HG02885 (cell line): ENCODE measurements around the gene TRPC4AP.

ENCODE experiments used
- ATAC-seq: cut with Tn5 transposase; IDR thresholded peaks from one replicate; pipeline ENCODE4 v1.9.1; 2021; ENCODE audit warnings: mild to moderate bottlenecking; ENCODE audit not compliant: unreplicated experiment, poor library complexity

The TRPC4AP gene

GRCh38 chr20:34974246-34974645 is 118.4 kb downstream of the TRPC4AP start:
- no peak for ATAC-seq

DNA sequence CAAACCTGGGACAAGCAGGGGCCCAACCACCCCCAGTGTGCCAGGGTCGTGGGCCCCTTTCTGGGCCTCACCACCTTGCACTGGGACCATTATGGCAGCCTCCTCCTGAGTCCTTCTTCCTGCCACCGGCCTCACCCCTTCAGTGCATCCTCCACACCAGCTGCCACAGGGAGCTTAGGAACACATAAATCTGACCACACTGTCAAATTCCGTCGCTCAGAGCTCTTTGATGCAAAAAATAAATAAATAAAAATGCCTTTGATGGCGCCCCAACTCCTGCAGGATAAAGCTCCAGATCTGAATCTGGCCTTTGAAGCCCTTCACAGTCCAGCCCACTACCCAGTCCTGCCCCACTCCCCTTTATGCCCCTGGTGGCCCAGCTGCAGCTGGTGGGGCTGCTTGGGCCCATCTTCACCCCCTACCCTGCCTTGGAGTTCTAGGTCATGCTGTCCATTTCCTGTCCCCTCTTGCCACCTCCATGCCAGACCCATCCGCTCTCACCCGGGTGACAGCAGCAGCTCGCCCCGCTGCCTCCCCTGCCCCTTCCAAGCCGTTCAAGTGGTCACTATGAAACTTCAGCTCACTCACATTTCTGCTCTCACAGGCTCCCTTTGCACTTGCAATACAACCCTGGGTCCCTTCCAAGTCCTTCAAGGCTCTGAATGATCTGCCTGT is 120.9 kb downstream of the TRPC4AP start:
- ATAC-seq, result no peak

DNA sequence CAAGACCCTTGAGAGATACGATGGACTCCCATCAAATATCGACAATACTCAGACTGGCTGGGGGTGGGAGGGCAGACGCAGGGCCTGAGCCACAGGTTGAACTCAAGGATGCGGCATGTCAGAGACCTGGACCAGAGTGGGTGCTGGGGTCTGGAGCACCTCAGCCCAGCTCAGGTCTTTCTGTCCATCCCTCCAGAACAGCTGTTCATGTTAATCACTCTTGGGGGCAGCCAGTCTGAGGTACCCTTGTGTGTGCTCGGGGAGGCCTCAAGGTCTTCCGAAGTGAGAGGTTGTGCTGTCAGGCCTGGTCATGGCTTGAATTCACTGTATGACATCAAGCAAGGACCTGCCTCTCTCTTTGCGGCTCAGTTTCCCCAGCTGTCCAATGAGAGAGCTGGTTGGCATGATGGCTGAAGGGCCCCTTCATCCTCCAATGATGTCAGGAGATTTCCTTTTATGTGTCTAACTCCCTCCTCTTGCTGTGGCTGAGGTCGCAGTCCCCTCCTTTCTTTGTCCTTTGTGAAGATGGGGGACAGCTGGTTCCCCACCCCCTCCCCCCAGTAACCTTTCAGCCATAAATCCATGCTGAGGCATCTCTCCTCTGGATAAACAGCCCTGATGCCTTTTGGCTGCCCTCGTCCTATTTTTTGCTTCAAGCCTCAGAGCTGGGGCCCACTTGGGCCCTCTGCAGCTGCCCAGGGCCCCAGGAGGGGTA is 121.6 kb downstream of the TRPC4AP start:
- ATAC-seq, result no peak

- no peak for ATAC-seq
Observed at GRCh38 chr20:34970193-34970840, 122.3 kb downstream of the TRPC4AP start.

DNA sequence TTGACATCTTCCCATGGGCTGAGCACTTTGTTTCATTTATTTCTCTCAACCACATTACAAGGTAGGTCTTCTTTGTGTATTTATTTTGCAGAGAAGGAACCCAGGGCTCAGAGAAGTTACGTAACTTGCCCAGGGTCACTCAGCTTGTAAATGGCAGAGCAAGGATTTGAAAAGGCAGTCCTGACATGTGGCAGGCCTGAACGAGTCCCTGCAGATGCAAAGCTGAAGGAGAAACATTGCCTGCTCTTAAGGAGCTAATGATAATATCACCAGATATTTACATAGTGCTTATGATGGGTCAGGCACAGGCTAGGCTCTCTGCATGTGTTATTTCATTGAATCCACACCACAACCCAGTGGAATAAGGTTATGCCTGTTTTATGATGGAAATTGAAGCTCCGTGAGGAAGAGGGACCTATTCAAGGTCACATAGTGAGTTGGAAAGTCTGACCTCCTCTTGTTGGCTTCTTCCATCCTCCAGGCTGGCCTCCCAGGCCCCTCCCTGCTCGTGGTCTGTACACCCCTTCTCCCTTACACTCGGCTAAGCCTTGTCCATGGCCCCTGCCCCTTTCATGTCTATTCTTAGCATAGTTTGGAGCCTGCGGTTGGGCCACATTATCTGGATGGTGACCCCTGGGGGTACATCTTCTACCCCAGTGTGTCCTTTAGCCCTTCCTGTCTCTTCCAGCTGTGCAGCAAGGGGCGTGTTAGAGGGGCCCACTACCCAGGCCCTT is 124.4 kb downstream of the TRPC4AP start:
- ATAC-seq, result no peak

- ATAC-seq, result no peak
Observed at GRCh38 chr20:34967421-34967820, 125.2 kb downstream of the TRPC4AP start.

DNA sequence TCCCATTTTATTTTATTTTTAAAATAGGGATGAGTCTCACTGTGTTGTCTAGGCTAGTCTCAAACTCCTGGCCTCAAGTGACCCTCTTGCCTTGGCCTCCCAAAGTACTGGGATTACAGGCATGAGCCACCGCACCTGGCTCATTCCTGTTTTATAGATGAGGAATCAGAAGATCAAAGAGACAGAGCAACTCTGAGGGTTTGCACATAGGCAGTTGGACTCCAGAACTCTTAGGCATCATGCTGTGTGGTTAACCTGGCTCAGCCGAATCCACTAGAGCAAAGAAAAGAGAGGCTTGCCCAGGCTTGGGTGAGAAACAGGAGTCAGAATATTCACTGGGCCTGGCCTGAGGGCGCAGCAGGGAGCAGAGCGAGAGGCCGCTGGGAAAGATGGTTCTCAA is 127.6 kb downstream of the TRPC4AP start:
- ATAC-seq, result no peak

DNA sequence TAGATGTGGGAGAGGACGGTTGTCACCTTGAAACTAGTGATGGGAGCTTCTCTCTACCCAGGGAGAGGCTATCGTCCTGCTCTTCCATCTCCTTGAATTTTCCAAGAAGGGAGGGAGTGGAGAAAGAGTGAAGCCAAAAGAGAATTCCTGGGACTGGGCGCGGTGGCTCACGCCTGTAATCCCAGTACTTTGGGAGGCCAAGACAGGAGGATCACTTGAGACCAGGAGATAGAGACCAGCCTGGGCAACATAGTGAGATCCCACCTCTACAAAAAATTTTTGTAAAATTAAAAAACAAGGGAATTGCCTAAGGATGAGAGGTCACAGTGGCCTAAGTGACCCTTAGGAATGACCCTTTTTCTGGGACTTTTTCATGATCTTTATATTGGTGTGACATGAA is 128.1 kb downstream of the TRPC4AP start:
- no peak for ATAC-seq

DNA sequence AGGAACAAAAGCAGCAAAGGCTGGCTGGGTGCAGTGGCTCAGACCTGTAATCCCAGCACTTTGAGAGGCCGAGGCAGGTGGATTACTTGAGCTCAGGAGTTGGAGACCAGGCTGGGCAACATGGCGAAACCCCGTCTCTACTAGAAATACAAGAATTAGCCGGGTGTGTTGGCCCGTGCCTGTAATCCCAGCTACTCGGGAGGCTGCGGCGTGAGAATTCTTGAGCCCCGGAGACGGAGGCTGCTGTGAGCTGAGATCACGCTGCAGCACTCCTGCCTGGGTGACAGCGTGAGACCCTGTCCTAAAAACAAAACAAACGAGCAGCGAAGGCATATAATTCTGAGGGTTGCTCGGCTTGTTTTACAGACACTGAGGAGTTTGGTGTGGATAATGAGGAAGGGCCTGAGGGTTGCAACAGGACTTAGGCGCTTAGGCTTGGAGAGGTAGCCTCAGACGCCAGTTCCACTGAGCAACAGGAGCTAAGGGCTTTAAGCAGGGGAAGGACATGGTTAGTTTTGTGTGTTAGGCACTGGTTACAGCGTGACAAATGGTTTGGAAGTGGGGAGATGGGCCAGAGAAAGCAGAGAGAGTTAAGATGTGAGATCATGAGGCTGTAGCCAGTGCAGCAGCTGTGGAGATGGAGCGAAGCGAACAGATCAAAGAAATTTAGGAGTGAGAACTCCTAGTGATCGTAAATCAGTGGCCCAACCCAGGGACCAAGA is 135.7 kb downstream of the TRPC4AP start:
- ATAC-seq, result no peak

GRCh38 chr20:34956041-34956458 is 136.6 kb downstream of the TRPC4AP start:
- ATAC-seq, result no peak

DNA sequence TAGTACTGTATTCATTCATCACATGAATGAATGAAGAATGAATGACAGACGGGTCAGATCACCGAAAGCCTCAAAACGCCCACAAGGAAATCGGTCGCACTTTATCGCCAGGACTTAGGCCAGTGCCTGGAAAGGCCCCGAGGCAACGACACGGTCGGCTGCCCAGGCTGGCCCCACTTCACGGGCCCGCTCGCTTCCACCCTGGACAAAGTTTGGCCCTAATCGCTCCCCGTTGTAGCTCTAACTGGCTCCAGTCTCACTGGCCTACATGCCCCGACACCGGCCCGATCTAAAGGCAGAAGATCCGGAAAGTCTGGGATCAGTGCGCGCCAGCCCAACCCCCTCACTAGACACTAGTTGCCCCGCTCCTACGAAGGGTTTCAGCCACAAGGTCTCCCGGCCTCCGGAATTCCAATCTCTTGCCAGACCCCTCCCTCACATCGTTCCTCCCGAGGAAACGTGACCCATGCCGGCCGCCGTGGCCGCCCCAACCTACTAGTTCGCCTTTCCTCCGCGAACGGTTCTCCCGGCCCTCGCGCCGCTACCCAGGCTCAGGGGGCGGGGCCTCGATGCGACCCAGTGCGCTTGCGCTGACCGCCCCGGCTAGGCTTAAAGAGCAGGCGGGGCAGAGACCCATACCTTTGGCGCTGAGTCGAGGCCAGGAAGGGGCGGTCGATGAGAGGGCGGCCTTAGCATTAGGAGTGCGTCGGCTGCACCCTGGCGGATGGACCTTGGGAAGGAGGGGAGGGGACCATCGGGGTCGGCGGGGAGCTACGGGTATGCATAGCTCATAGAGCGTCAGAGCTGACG is 137.2 kb downstream of the TRPC4AP start, which contains the start of the genes GSS and MYH7B:
Gene GSS (minus strand): TSS at position 576 of the 810 bp plus-strand sequence. CDS start 3,954 bp downstream, outside the sequence.
Gene MYH7B (plus strand): TSS at position 638 of the 810 bp plus-strand sequence. CDS start 22,138 bp downstream, outside the sequence.
- ATAC-seq, result peak; percentile 90

GRCh38 chr20:34954904-34955230 is 137.7 kb downstream of the TRPC4AP start:
- ATAC-seq, result no peak

DNA sequence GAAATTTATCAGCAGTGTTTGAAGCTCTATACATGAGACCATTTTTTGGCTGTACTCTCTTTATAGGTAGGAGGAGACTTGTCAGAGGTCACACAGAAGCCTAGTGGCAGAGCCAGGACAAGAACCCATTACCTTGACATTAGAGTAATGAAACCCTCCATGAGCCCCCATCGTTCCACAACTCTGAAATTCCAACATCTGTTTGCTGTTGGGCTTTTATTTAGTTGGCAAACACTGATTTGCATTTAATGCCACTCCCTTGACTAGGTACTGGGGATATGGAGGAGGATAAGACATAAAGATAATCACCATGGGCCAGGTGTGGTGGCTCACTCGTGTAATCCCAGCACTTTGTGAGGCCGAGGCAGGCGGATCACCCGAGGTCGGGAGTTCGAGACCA is 138.6 kb downstream of the TRPC4AP start:
- no peak for ATAC-seq

- ATAC-seq, result no peak
Observed at GRCh38 chr20:34952671-34953070, 139.9 kb downstream of the TRPC4AP start.
